Cardiac muscle cell (in vitro differentiated cells and primary cell): ENCODE results near the gene CENPA. TPM values are rescaled to one million over a fixed set of nuclear protein-coding genes. Genes with fewer than 3 reads are reported as not detected.

Experiments
- DNase-seq, 2 donors: peaks; one replicate each; pipeline versions ENCODE4 v3.0.0 to v3.0.0-alpha.2; 2010 to 2017; ENCODE audit warnings: low read depth in 1 of 2, low spot score in 1 of 2
- H3K27ac ChIP-seq: fragments of 200-600 bp; sonication (generic); 2 replicates; pipeline ENCODE4 v1.5.1; 2016
- H3K27me3 ChIP-seq: fragments of 200-600 bp; sonication (generic); 2 replicates; pipeline ENCODE4 v1.6.0; 2016; ENCODE audit warnings: control low read depth
- H3K36me3 ChIP-seq: fragments of 200-600 bp; sonication (generic); 2 replicates; pipeline ENCODE4 v1.5.1; 2016; ENCODE audit warnings: control low read depth
- H3K4me1 ChIP-seq: fragments of 200-600 bp; sonication (generic); 2 replicates; pipeline ENCODE4 v1.8.1; 2017; ENCODE audit warnings: low read depth, mild to moderate bottlenecking, mixed run types
- H3K4me3 ChIP-seq: fragments of 200-600 bp; sonication (generic); 2 replicates; pipeline ENCODE4 v1.5.1; 2016; ENCODE audit warnings: mild to moderate bottlenecking
- H3K9me3 ChIP-seq: fragments of 200-600 bp; sonication (generic); 2 replicates; pipeline ENCODE4 v1.5.1; 2017; ENCODE audit warnings: low read depth, mild to moderate bottlenecking, control low read depth
- polyA plus RNA-seq: library from polyadenylated mRNA; unstranded; fragments of >200 nt; fragmentation: Nextera tagmentation; extraction: Ambion mirVana; gene quantifications from 2 replicates; pipeline ENCODE4 v1.2.1, GENCODE V29; 2016
- total RNA-seq: library from RNA; depleted of rRNA; stranded (reverse); fragments of >200 nt; gene quantifications from 2 replicates; pipeline ENCODE4 v1.2.3, GENCODE V29; 2016
- TF ChIP-seq, protein P1 (sequence below): IDR thresholded peaks from 2 replicates; pipeline ENCODE4 v1.5.1; 2012; ENCODE audit warnings: low read depth, mild to moderate bottlenecking, low read length

Gene CENPA
- total and polyA plus RNA-seq, 2 experiments from 2014 or later: 5.1 to 18.6 TPM

DNA sequence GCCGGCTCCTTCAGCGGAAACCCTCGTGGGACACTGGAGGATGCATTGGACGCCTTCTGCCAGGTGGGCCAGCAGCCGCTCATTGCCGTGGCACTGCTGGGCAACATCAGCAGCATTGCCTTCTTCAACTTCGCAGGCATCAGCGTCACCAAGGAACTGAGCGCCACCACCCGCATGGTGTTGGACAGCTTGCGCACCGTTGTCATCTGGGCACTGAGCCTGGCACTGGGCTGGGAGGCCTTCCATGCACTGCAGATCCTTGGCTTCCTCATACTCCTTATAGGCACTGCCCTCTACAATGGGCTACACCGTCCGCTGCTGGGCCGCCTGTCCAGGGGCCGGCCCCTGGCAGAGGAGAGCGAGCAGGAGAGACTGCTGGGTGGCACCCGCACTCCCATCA is 7.8 kb upstream of the CENPA start:
- no peak overlapping the region for H3K27ac ChIP-seq
- H3K36me3 ChIP-seq: peaks cover 8% of the 10 kb centered on the region
- H3K9me3 ChIP-seq: no peaks in the 10 kb centered on the region

DNA sequence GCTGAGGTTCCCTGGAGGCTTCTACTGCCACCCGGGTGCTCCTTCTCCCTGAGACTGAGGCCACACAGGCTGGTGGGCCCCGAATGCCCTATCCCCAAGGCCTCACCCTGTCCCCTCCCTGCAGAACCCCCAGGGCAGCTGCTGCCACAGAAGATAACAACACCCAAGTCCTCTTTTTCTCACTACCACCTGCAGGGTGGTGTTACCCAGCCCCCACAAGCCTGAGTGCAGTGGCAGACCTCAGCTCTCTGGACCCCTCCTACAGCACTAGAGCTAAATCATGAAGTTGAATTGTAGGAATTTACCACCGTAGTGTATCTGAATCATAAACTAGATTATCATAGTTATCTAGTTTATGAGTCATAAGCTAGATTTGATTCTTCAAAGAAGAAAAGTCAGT is 7.3 kb upstream of the CENPA start:
- DNase-seq: no peak
- peaks cover 8% of the 10 kb centered on the region for H3K36me3 ChIP-seq

More for the DNA sequence above, 7.8 kb upstream of the CENPA start:
- TF ChIP-seq, protein P1, sequence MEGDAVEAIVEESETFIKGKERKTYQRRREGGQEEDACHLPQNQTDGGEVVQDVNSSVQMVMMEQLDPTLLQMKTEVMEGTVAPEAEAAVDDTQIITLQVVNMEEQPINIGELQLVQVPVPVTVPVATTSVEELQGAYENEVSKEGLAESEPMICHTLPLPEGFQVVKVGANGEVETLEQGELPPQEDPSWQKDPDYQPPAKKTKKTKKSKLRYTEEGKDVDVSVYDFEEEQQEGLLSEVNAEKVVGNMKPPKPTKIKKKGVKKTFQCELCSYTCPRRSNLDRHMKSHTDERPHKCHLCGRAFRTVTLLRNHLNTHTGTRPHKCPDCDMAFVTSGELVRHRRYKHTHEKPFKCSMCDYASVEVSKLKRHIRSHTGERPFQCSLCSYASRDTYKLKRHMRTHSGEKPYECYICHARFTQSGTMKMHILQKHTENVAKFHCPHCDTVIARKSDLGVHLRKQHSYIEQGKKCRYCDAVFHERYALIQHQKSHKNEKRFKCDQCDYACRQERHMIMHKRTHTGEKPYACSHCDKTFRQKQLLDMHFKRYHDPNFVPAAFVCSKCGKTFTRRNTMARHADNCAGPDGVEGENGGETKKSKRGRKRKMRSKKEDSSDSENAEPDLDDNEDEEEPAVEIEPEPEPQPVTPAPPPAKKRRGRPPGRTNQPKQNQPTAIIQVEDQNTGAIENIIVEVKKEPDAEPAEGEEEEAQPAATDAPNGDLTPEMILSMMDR: no peak
- DNase-seq: no peak
- no peak overlapping the region for H3K4me3 ChIP-seq
- no peaks in the 10 kb centered on the region for H3K4me1 ChIP-seq
- H3K27me3 ChIP-seq: no peaks in the 10 kb centered on the region

DNA sequence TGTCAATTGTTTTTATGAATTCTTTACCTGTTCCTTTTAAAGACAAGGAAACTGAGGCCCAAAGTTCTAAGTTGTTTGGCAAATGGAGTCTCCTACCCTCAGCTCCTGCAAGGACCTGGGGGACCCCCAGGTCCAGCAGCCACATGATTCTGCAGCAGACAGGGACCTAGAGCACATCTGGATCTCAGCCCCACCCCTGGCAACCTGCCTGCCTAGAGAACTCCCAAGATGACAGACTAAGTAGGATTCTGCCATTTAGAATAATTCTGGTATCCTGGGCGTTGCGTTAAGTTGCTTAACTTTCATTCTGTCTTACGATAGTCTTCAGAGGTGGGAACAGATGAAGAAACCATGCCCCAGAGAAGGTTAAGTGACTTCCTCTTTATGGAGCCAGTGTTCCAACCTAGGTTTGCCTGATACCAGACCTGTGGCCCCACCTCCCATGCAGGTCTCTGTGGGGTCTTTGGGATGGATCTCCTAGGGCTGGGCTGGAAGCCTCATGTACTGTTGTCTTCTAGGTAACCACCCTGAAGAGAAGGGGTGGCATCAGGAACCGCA is 5.6 kb upstream of the CENPA start:
- H3K4me3 ChIP-seq: no peak overlapping the region
- H3K27me3 ChIP-seq: no peaks in the 10 kb centered on the region
- TF ChIP-seq, protein P1: no peak
- no peak for DNase-seq
- H3K4me1 ChIP-seq: no peaks in the 10 kb centered on the region
- H3K36me3 ChIP-seq: peaks cover 8% of the 10 kb centered on the region
- H3K27ac ChIP-seq: no peak overlapping the region
- H3K9me3 ChIP-seq: no peaks in the 10 kb centered on the region

More for the DNA sequence above, 7.3 kb upstream of the CENPA start:
- H3K27ac ChIP-seq: no peak overlapping the region
- no peak overlapping the region for H3K4me3 ChIP-seq
- no peaks in the 10 kb centered on the region for H3K27me3 ChIP-seq
- no peaks in the 10 kb centered on the region for H3K4me1 ChIP-seq
- H3K9me3 ChIP-seq: no peaks in the 10 kb centered on the region
- TF ChIP-seq, protein P1: no peak

DNA sequence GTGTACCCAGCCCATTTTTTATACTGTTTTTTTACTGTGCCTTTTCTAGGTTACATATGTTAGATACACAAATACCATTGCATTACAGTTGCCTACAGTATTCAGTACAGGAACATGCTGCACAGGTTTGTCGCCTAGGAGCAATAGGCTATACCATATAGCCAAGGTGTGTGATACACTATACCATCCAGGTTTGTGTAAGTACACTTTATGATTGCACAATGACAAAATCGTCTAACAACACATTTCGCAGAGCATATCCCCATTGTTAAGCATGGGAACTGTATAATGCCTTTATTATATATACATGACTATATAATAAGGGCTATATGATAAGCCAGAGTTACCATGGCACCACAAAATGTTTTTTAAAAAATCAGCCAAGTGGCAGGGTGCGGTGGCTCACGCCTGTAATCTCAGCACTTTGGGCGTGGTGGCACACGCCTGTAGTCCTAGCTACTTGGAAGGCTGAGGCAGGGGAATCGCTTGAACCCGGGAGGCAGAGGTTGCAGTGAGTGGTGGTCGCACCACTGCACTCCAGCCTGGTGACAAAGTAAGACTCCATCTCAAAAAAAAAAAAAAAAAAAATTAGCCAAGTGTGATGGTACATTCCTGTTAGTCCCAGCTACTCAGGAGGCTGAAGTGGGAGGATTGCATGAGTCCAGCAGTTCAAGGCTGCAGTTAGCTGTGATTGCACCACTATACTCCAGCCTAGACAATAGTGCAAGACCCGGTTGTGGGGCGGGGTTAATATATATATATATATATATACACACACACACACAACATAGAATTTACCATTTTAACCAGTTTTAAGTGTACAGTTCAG is 2.8 kb upstream of the CENPA start:
- TF ChIP-seq, protein P1: no peak
- no peak overlapping the region for H3K27ac ChIP-seq
- H3K9me3 ChIP-seq: no peaks in the 10 kb centered on the region
- H3K4me3 ChIP-seq: no peak overlapping the region
- no peaks in the 10 kb centered on the region for H3K4me1 ChIP-seq
- peaks cover 4% of the 10 kb centered on the region for H3K36me3 ChIP-seq
- DNase-seq: no peak
- no peaks in the 10 kb centered on the region for H3K27me3 ChIP-seq

DNA sequence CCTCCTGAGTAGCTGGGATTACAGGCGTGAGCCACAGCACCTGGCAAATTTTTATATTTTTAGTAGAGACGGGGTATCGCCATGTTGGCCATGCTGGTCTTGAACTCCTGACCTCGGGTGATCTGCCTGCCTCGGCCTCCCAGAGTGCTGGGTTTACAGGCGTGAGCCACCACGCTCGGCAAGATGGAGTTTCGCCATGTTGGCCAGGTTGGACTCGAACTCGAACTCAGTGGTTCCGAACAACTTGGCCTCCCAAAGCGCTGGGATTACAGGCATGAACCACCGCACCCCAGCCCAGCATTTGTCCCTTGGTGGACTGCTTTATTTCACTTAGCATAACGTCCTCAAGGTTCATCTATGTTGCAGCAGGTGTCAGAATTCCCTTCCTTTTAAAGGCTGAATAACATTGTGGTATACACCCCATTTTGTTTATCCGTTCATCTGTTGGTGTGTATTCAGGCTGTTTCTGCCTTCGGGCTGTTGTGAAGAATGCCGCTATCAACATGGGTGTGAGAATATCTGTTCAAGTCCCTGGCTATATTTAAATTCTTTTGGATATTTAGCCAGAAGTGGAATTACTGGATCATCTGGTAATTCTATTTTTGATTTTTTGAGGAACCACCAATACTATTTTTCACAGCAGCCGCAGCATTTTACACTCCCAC is 1.2 kb upstream of the CENPA start:
- no peak for DNase-seq
- TF ChIP-seq, protein P1: no peak
- no peaks in the 10 kb centered on the region for H3K4me1 ChIP-seq
- no peaks in the 10 kb centered on the region for H3K36me3 ChIP-seq
- no peaks in the 10 kb centered on the region for H3K9me3 ChIP-seq
- H3K4me3 ChIP-seq: no peak overlapping the region
- no peak overlapping the region for H3K27ac ChIP-seq
- no peaks in the 10 kb centered on the region for H3K27me3 ChIP-seq
